ENCODE data around the gene SDK2. TPM values are rescaled to one million over a fixed set of nuclear protein-coding genes. Genes with fewer than 3 reads are reported as not detected.
"Not testable (repeated sequence)": the region's sequence is repeated elsewhere in the genome, so short reads cannot be mapped to it uniquely, and the experiment has no call there.

The SDK2 gene
- total RNA-seq, 1 donor from 2014 or later: 1.4 TPM

DNA sequence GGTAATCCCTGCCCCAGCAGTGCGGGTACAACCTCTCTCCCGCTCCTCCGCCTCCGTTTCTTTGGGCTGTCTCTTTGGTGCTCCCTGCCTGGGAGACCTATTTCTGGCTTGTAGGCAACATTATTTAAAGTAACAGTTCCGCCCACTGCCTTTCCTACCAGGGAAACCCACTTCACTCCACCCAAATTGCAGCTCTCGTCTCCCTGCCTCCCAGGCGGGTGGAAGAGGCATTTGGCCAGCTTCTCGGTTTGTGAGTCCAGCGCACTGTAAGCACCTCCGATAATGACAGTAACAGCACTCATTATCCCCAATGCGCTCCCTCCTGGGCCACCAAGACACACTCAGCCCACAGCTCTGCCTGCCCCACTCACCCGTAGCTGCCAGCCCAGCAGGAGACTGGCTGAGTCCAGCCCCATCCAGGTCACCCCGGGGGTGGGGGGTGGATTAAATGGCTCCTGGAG, 167.3 kb downstream of the SDK2 start:
- no peak for TF ChIP-seq CTCF (IDR thresholded peaks at IDR 0.05)

DNA sequence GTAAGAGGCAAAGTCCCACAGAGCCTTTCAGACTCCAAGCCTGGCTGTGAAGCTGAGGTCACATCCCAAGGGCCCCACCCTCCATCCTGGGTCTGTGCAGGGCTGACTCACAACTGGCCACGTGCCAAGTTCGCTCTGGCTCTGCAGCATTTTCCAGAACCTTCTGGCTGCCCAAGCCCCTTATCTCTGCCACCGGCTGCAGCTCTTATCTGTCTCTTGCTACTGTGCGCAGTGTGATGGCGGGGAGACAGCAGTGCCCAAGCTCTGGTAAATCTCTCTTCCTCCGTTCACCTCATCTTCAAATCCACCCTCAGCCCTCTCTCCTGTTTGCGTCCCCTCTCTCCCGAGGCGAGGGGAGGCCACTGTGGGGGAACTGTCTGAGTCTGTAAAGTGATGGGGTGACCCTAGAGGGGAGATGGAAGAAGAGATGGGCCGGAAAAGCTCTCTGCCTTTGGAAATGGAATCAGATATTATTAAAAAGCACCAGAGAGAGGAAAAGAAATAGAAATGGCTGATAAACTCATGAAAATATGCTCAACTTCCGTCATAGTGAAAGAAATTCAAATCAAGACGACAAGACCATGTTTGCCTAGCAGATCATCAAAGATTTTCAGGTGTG, 169.8 kb downstream of the SDK2 start:
- H3K4me3 ChIP-seq: no peak overlapping the region
- ATAC-seq (peak in 1 of 2 donors; percentile 62), DNase-seq (peak; percentile 66)
- H3K4me1 ChIP-seq: peaks cover 6% of the 10 kb centered on the region
- H3K27me3 ChIP-seq (ENCODE audit: low read depth): peaks cover 8% of the 10 kb centered on the region
- no peak for TF ChIP-seq CTCF (IDR thresholded peaks at IDR 0.05)
- H3K36me3 ChIP-seq: no peaks in the 10 kb centered on the region
- intact Hi-C loops (cut with DNase I): no loop called here
- no peak overlapping the region for H3K27ac ChIP-seq
- H3K9me3 ChIP-seq: no peaks in the 10 kb centered on the region

More for the DNA sequence above, 167.3 kb downstream of the SDK2 start:
- intact Hi-C loops (cut with DNase I): no loop called here
- ATAC-seq (no peak), DNase-seq (no peak)
- peaks cover 6% of the 10 kb centered on the region for H3K4me1 ChIP-seq
- H3K4me3 ChIP-seq: no peak overlapping the region
- H3K36me3 ChIP-seq: no peaks in the 10 kb centered on the region
- H3K27ac ChIP-seq: no peak overlapping the region
- H3K27me3 ChIP-seq (ENCODE audit: low read depth): peaks cover 8% of the 10 kb centered on the region
- no peaks in the 10 kb centered on the region for H3K9me3 ChIP-seq

GRCh38 chr17:73472715-73473114, 171.5 kb downstream of the SDK2 start:
- H3K27ac ChIP-seq; H3K27me3 ChIP-seq (ENCODE audit: low read depth); H3K9me3 ChIP-seq; DNase-seq; H3K4me1 ChIP-seq; H3K36me3 ChIP-seq; ATAC-seq; H3K4me3 ChIP-seq; intact Hi-C loops (cut with DNase I): not testable (repeated sequence)

- H3K4me1 ChIP-seq: peaks cover 6% of the 10 kb centered on the region
- DNase-seq (no peak), ATAC-seq (no peak)
- intact Hi-C loops (cut with DNase I): no loop called here
- H3K4me3 ChIP-seq: no peak overlapping the region
- no peak overlapping the region for H3K27ac ChIP-seq
- H3K36me3 ChIP-seq: no peaks in the 10 kb centered on the region
- H3K9me3 ChIP-seq: no peaks in the 10 kb centered on the region
- peaks cover under 1% of the 10 kb centered on the region for H3K27me3 ChIP-seq (ENCODE audit: low read depth)
- no peak for TF ChIP-seq CTCF (IDR thresholded peaks at IDR 0.05)
Measured at GRCh38 chr17:73471924-73472323, 172.3 kb downstream of the SDK2 start.

GRCh38 chr17:73470316-73470826, 173.9 kb downstream of the SDK2 start:
- intact Hi-C loops (cut with DNase I): no loop called here
- ATAC-seq (no peak), DNase-seq (no peak)
- Histone ChIP-seq H3K9me3 (no peaks in the 10 kb centered on the region), H3K4me1 (peaks cover 6% of the 10 kb centered on the region), H3K4me3 (no peak overlapping the region), H3K36me3 (no peaks in the 10 kb centered on the region), H3K27ac (no peak overlapping the region), H3K27me3 (ENCODE audit: low read depth) (no peaks in the 10 kb centered on the region)
- TF ChIP-seq CTCF (IDR thresholded peaks at IDR 0.05): no peak

GRCh38 chr17:73469311-73469710, 174.9 kb downstream of the SDK2 start:
- Histone ChIP-seq H3K27ac (no peak overlapping the region), H3K4me3 (no peak overlapping the region), H3K36me3 (no peaks in the 10 kb centered on the region), H3K4me1 (peaks cover 3% of the 10 kb centered on the region), H3K9me3 (no peaks in the 10 kb centered on the region), H3K27me3 (ENCODE audit: low read depth) (no peaks in the 10 kb centered on the region)
- intact Hi-C loops (cut with DNase I): no loop called here
- no peak for ATAC-seq
- no peak for TF ChIP-seq CTCF (IDR thresholded peaks at IDR 0.05)
- DNase-seq: no peak
